Fibroblast of lung (primary cell): ENCODE measurements around the gene B3GLCT.

Source experiments
- EZH2 ChIP-seq: IDR thresholded peaks from 2 replicates; pipeline ENCODE4 v1.5.1; 2012; ENCODE audit warnings: low read length, control low read depth, mild to moderate bottlenecking; ENCODE audit errors: missing control alignments
- TF ChIP-seq, protein P1 (sequence below), 2 donors: IDR thresholded peaks in 1 of 2; conservative IDR thresholded peaks in 1 of 2; 1 replicate in 1 of 2; 2 replicates in 1 of 2; pipeline ENCODE4 v1.5.1; 2011 to 2012; ENCODE audit warnings: low read length in 2 of 2, control low read depth in 1 of 2, inconsistent platforms in 1 of 2, low read depth in 1 of 2, mild to moderate bottlenecking in 1 of 2

DNA sequence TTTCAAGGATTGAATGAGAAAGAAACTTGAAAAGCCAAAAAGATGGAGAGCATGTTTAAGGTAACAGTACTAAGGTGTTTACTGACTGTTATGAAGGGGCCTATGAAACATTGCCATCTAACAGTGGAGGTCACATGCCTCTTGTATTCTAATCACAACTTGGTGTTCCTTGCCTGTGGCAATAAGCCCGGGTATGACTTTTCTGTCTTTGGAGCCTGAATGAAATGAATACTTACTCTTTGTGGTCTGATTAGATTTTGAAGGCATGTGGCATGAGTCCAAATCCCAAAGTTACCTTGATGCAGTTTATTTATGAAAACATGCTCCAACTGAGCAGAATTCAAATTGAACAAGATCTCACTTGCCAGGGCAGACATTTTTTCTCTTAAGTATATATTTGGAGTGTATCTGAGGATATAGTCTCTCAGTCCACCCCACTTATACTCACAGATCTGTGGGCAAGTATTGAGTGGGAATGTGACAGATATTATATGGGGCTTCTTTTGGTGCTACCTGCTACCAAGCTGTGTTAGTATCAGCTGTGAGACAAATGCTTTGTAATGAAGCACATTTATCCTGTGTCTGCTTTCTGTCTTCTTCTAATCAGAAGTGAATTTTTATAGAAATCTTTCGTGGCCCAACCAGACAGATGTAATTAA, 67.5 kb downstream of the B3GLCT start:
- no peak for TF ChIP-seq EZH2
- TF ChIP-seq, protein P1, sequence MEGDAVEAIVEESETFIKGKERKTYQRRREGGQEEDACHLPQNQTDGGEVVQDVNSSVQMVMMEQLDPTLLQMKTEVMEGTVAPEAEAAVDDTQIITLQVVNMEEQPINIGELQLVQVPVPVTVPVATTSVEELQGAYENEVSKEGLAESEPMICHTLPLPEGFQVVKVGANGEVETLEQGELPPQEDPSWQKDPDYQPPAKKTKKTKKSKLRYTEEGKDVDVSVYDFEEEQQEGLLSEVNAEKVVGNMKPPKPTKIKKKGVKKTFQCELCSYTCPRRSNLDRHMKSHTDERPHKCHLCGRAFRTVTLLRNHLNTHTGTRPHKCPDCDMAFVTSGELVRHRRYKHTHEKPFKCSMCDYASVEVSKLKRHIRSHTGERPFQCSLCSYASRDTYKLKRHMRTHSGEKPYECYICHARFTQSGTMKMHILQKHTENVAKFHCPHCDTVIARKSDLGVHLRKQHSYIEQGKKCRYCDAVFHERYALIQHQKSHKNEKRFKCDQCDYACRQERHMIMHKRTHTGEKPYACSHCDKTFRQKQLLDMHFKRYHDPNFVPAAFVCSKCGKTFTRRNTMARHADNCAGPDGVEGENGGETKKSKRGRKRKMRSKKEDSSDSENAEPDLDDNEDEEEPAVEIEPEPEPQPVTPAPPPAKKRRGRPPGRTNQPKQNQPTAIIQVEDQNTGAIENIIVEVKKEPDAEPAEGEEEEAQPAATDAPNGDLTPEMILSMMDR (conservative IDR thresholded peaks at IDR 0.05 in 1 of 2, IDR thresholded peaks at IDR 0.05 in 1 of 2; ENCODE audit: low read depth in 1 of 2, low read length in 2 of 2) = no peak
